Frontal cortex (tissue), 4 donors: ENCODE data around the gene ZC3H14. TPM values are rescaled to one million over a fixed set of nuclear protein-coding genes. Genes with fewer than 3 reads are reported as not detected.

Experiments
- DNase-seq, 2 donors: peaks; one replicate each; pipeline ENCODE4 v3.0.0; 2012; ENCODE audit warnings: low spot score in 2 of 2
- FAIRE-seq: peaks from 2 replicates; lab custom pipeline; 2012; peaks lifted over from hg19 to GRCh38; lab: Jason Lieb, UNC
- total RNA-seq: library from RNA; depleted of rRNA; stranded (reverse); fragments of >200 nt; gene quantifications from one replicate; pipeline ENCODE4 v1.2.3, GENCODE V29; 2014
- donor health status: control.
- donor health status: control.
- donor health status: control.

Gene ZC3H14
- total RNA-seq, 1 donor from 2014 or later: 84.8 TPM

- FAIRE-seq (no peak), DNase-seq (no peak)
Observed at GRCh38 chr14:88599761-88600439, 37.1 kb downstream of the ZC3H14 start.

GRCh38 chr14:88604212-88604611, 41.4 kb downstream of the ZC3H14 start:
- DNase-seq (no peak), FAIRE-seq (no peak)

GRCh38 chr14:88605594-88605993, 42.8 kb downstream of the ZC3H14 start:
- no peak for FAIRE-seq
- no peak for DNase-seq

GRCh38 chr14:88607829-88608228, 45.0 kb downstream of the ZC3H14 start:
- FAIRE-seq (no peak), DNase-seq (no peak)

- DNase-seq (no peak), FAIRE-seq (no peak)
Observed at GRCh38 chr14:88611878-88612277, 49.0 kb downstream of the ZC3H14 start.

GRCh38 chr14:88612981-88613380, 50.1 kb downstream of the ZC3H14 start:
- FAIRE-seq (no peak), DNase-seq (no peak)

- FAIRE-seq: no peak
- no peak for DNase-seq
Observed at GRCh38 chr14:88613552-88614010, 50.7 kb downstream of the ZC3H14 start.

GRCh38 chr14:88614218-88614907, 51.5 kb downstream of the ZC3H14 start:
- FAIRE-seq (no peak), DNase-seq (no peak)

- FAIRE-seq (no peak), DNase-seq (no peak)
Observed at GRCh38 chr14:88616697-88617096, 53.9 kb downstream of the ZC3H14 start.

GRCh38 chr14:88617479-88617878, 54.6 kb downstream of the ZC3H14 start:
- FAIRE-seq: no peak
- DNase-seq: no peak

- DNase-seq (no peak), FAIRE-seq (no peak)
Observed at GRCh38 chr14:88618476-88618875, 55.6 kb downstream of the ZC3H14 start.

- DNase-seq: no peak
- FAIRE-seq: no peak
Observed at GRCh38 chr14:88621100-88621499, 58.3 kb downstream of the ZC3H14 start.

- FAIRE-seq: no peak
- no peak for DNase-seq
Observed at GRCh38 chr14:88625671-88626070, 62.8 kb downstream of the ZC3H14 start.

GRCh38 chr14:88628033-88628432, 65.2 kb downstream of the ZC3H14 start:
- FAIRE-seq (no peak), DNase-seq (no peak)

- DNase-seq (no peak), FAIRE-seq (peak; percentile 80)
Observed at GRCh38 chr14:88628462-88628861, 65.6 kb downstream of the ZC3H14 start.

GRCh38 chr14:88630565-88630964, 67.7 kb downstream of the ZC3H14 start:
- FAIRE-seq (no peak), DNase-seq (no peak)

- no peak for FAIRE-seq
- DNase-seq: no peak
Observed at GRCh38 chr14:88631091-88631490, 68.3 kb downstream of the ZC3H14 start.

GRCh38 chr14:88632512-88632911, 69.7 kb downstream of the ZC3H14 start:
- FAIRE-seq (no peak), DNase-seq (no peak)

- no peak for FAIRE-seq
- DNase-seq: no peak
Observed at GRCh38 chr14:88639221-88639620, 76.4 kb downstream of the ZC3H14 start.

GRCh38 chr14:88660056-88660455, 97.2 kb downstream of the ZC3H14 start:
- DNase-seq (no peak), FAIRE-seq (no peak)

GRCh38 chr14:88667555-88668273, 104.9 kb downstream of the ZC3H14 start:
- no peak for FAIRE-seq
- peak; percentile 14 to 48 for DNase-seq
